DND-41 (cell line): ENCODE results near the gene ZNG1A.
A peak's percentile ranks its signal among the peaks of the same experiment; 100 is the strongest.
"Not testable (repeated sequence)": the region's sequence is repeated elsewhere in the genome, so short reads cannot be mapped to it uniquely, and the experiment has no call there.

Source experiments
- ATAC-seq: fragments of 200-7000 bp; cut with Tn5 transposase; 3 replicates; pipeline ENCODE4 v1.9.1; 2021; ENCODE audit warnings: low read depth; ENCODE audit not compliant: insufficient read depth
- DNase-seq: peaks from one replicate; pipeline ENCODE4 v3.0.0-alpha.2; 2020
- H2AFZ ChIP-seq: 2 replicates; pipeline ENCODE4 v1.6.0; 2012; ENCODE audit warnings: low read depth, low read length
- H3K27ac ChIP-seq: 2 replicates; pipeline ENCODE4 v1.5.1; 2012; ENCODE audit warnings: low read length, inconsistent platforms
- H3K27me3 ChIP-seq: fragments of 200-600 bp; sonication (generic); 2 replicates; pipeline ENCODE4 v1.6.0; 2012; ENCODE audit warnings: low read length, mild to moderate bottlenecking, inconsistent platforms; ENCODE audit not compliant: insufficient read depth, poor library complexity
- H3K36me3 ChIP-seq: 2 replicates; pipeline ENCODE4 v1.5.1; 2012; ENCODE audit warnings: low read length, inconsistent platforms; ENCODE audit not compliant: insufficient read depth
- H3K4me1 ChIP-seq: 2 replicates; pipeline ENCODE4 v1.5.1; 2012; ENCODE audit warnings: mild to moderate bottlenecking, low read length; ENCODE audit not compliant: insufficient read depth
- H3K4me2 ChIP-seq: 2 replicates; pipeline ENCODE4 v1.6.0; 2012; ENCODE audit warnings: mild to moderate bottlenecking, moderate library complexity, low read length, inconsistent platforms; ENCODE audit not compliant: insufficient read depth
- H3K4me3 ChIP-seq, 2 experiments: fragments of 200-600 bp in 1 of 2; shearing (Covaris generic) in 1 of 2; 2 replicates each; pipeline ENCODE4 v1.5.1; 2012 to 2016; ENCODE audit warnings: inconsistent platforms in 2 of 2, low read length in 2 of 2, mild to moderate bottlenecking in 2 of 2, low read depth in 1 of 2, moderate library complexity in 1 of 2
- H3K79me2 ChIP-seq: 2 replicates; pipeline ENCODE4 v1.6.0; 2012; ENCODE audit warnings: low read length, inconsistent platforms; ENCODE audit not compliant: insufficient read depth
- H3K9ac ChIP-seq: 2 replicates; pipeline ENCODE4 v1.6.0; 2012; ENCODE audit warnings: low read depth, mild to moderate bottlenecking, inconsistent platforms, low read length, moderate library complexity
- H3K9me3 ChIP-seq: 2 replicates; pipeline ENCODE4 v1.5.1; 2012; ENCODE audit warnings: low read length, moderate library complexity, mild to moderate bottlenecking, inconsistent platforms; ENCODE audit not compliant: insufficient read depth, severe bottlenecking
- H4K20me1 ChIP-seq: 2 replicates; pipeline ENCODE4 v1.6.0; 2012; ENCODE audit warnings: low read length; ENCODE audit not compliant: insufficient read depth

The ZNG1A gene

DNA sequence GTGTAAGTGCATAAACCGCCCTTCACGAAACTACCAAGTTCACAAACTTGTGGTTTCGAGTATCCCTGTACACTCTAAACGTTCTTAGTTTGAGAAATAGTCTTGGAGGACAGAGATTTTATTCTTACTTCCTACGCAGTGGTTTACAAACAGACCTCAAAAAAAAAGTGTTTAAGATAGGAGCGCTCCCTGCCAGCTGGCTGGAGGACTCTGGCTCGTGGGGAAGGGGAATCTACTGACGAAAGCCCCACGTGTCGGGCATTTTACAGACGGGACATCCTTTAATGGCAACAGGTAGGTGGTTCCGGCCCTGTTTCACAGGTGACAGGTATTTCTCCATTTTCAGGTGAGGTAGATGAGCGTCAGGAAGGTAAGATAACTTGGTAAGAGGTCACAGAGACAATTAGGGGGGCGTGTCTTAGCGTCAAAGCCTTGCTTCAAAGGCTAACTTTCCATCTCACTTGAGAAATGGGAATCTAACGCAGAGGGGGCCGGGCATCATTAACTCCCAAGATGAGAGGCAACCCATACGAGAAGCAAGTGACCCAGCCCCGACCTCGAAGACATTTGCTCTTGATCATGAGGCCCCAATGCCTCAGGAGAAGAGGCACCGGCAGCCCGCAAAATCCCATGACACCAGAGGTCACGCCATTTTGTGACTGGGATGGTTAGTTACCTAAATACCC lies 573 bp downstream of the ZNG1A start:
- H4K20me1 ChIP-seq, ATAC-seq, H3K27me3 ChIP-seq, H3K79me2 ChIP-seq, H3K36me3 ChIP-seq, H3K4me1 ChIP-seq, H3K9me3 ChIP-seq, H3K27ac ChIP-seq: not testable (repeated sequence)
- peak overlapping the region; percentile 60; the same call in 1 of the 2 replicates for H3K4me2 ChIP-seq
- DNase-seq = peak; percentile 12
- H3K9ac ChIP-seq = peak overlapping the region; percentile 43
- peak overlapping the region; percentile 15 to 57; a peak in 3 of 4 replicates for H3K4me3 ChIP-seq
- peak overlapping the region; percentile 47; the same call in 1 of the 2 replicates for H2AFZ ChIP-seq

DNA sequence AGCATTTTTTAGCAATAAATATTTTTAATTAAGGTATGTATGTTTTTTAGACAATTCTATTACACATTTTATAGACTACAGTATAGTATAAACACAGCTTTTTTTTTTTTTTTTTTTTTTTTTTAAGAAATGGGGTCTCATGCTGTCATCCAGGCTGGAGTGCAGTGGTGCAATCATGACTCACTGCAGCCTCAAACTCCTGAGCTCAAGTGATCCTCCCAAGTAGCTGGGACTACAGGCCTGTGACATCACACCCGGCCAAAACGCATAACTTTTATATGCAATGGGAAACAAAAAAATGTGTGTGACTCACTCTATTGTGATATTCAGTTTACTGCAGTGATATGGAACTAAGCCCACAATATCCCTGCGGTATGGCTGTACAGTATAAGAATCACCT lies 9.1 kb downstream of the ZNG1A start:
- not testable (repeated sequence) for H3K9me3 ChIP-seq, H3K4me3 ChIP-seq, H4K20me1 ChIP-seq, DNase-seq, H3K27ac ChIP-seq, H3K79me2 ChIP-seq, ATAC-seq, H3K4me1 ChIP-seq, H3K36me3 ChIP-seq, H3K27me3 ChIP-seq, H3K4me2 ChIP-seq, H2AFZ ChIP-seq, H3K9ac ChIP-seq

DNA sequence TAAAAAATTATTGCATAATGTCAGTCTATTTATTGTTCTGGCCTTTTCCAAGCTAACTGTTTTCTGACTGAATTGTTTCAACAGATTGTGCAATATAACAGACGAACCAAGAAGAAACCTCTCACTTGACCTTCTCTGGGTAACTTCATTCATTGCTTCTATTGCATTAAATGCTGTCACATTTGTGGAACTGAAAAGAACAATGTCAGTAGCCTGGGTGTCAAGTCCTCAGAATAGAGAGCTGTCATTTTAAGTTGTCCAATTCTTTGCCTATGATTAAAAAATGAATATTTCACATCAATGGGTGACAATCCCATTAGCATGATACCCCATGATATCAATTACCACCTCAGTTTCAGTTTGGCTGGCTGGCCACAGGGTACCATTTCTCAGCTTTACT lies 19.0 kb downstream of the ZNG1A start:
- H3K27me3 ChIP-seq, H2AFZ ChIP-seq, H3K4me2 ChIP-seq, H3K4me3 ChIP-seq, H3K9me3 ChIP-seq, ATAC-seq, H3K79me2 ChIP-seq, H3K36me3 ChIP-seq, H3K4me1 ChIP-seq, H3K9ac ChIP-seq, H4K20me1 ChIP-seq, DNase-seq, H3K27ac ChIP-seq: not testable (repeated sequence)

DNA sequence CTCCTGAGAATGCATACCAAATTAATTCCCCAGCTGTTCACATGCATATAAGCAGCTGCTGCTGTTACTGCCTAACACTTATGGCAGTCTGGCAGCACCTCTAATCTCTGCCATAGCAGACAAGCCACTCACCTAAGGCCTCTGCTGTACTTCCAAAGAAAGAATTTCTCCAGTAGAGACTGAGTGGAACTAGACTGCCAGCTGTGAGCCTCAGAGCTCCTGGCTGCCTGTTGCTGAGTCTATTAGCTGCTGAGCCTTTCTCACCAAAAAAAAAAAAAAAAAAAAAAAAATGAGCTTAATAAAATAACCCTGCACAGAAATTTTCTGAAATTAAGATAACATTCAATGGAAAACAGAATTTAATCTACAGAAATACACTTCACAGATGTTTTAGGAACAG lies 27.7 kb downstream of the ZNG1A start:
- H3K27me3 ChIP-seq, H3K9ac ChIP-seq, H3K36me3 ChIP-seq, H2AFZ ChIP-seq, DNase-seq, H3K4me1 ChIP-seq, H3K27ac ChIP-seq, H3K4me2 ChIP-seq, H3K79me2 ChIP-seq, H3K4me3 ChIP-seq, H3K9me3 ChIP-seq, H4K20me1 ChIP-seq, ATAC-seq: not testable (repeated sequence)

- not testable (repeated sequence) for H3K9me3 ChIP-seq, H4K20me1 ChIP-seq, H3K4me2 ChIP-seq, H3K27me3 ChIP-seq, H3K9ac ChIP-seq, H3K4me1 ChIP-seq, H3K4me3 ChIP-seq, DNase-seq, H2AFZ ChIP-seq, H3K79me2 ChIP-seq, H3K36me3 ChIP-seq, ATAC-seq, H3K27ac ChIP-seq
Observed at GRCh38 chr9:139880-140279, 39.0 kb downstream of the ZNG1A start.

GRCh38 chr9:117995-118467 lies 60.8 kb downstream of the ZNG1A start, which contains the start of gene FOXD4:
Gene FOXD4, minus strand, starts transcription at chr9:118417. Its CDS starts 298 bp downstream, at chr9:118119.
- not testable (repeated sequence) for H3K9ac ChIP-seq, H4K20me1 ChIP-seq, ATAC-seq, H3K9me3 ChIP-seq, H3K4me3 ChIP-seq, DNase-seq, H3K79me2 ChIP-seq, H2AFZ ChIP-seq, H3K27ac ChIP-seq, H3K4me2 ChIP-seq, H3K27me3 ChIP-seq, H3K4me1 ChIP-seq, H3K36me3 ChIP-seq

DNA sequence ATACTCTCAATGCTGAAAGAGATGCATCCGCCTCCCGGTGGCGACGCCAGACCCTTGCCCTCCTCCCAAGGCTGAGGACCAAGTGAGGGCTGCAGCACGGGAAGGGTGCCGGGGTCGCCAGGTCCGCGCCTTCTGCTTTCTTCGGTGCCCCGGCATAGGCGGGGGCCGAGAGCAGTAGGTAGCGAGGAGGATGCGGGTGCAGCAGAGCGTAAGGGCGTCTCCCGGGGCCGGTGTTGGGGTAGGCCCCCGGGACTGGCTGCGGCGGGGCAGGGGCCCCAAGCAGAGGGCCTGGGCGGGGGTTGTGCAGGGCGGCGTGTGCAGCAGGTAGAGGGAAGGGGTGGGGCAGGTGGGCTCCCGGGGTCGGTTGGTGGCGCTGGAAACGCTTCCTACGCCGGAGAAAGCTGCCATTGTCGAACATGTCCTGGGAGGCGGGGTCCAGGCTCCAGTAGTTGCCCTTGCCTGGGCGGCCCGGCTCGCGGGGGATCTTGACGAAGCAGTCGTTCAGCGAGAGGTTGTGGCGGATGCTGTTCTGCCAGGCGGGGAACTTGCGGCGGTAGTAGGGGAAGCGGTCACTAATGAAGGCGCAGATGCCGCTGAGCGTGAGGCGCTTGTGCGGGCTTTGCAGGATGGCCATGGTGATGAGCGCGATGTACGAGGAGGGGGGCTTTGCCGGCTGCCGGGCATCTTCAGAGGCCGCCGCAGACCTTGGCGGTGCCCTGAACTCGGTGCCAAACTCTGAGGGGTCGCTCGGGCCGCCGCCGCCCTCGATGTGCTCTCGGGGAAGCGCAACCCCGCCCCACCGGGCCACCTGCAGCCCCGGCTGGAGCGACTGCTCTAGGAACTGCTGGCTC lies 61.5 kb downstream of the ZNG1A start:
- H3K79me2 ChIP-seq, H3K4me3 ChIP-seq, H3K4me2 ChIP-seq, H3K27ac ChIP-seq, H3K4me1 ChIP-seq, H3K9ac ChIP-seq, H3K9me3 ChIP-seq, H2AFZ ChIP-seq, H3K27me3 ChIP-seq, H4K20me1 ChIP-seq, H3K36me3 ChIP-seq, ATAC-seq, DNase-seq: not testable (repeated sequence)
